SU-DHL-6 (cell line): ENCODE results near the gene CPVL.

Source experiments
- EZH2phosphoT487 ChIP-seq: fragments of 200-600 bp; sonication (generic), shearing (Covaris generic); conservative IDR thresholded peaks from 2 replicates; pipeline ENCODE4 v1.6.1; 2018; ENCODE audit warnings: mild to moderate bottlenecking, antibody characterized with exemption, low read length, moderate library complexity, mixed read lengths
- TF ChIP-seq, protein P1 (sequence below): fragments of 200-600 bp; sonication (generic); IDR thresholded peaks from one replicate; pipeline ENCODE4 v1.5.1; 2017; ENCODE audit warnings: antibody characterized with exemption, mild to moderate bottlenecking, low read length, moderate library complexity; ENCODE audit not compliant: insufficient read depth, poor library complexity, severe bottlenecking

DNA sequence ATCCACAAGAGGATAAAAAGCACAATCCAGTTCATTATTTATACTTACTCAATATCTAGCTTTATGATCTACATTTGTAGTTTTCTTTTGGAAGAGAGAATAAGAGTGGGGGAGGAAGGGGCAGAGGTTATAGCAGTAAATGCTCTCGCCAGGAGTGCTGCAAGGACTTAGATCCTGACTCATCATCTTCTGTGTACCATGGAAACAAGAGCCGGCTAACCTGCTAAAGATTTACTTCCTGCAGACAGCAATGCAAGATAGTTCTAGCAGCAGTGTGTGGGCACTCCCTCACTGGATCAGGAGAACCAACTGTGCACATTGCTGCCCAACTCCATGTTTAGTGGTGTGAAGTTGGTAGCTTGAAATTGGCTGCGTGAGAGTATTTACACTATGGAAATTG lies 140.5 kb downstream of the CPVL start:
- TF ChIP-seq, protein P1, sequence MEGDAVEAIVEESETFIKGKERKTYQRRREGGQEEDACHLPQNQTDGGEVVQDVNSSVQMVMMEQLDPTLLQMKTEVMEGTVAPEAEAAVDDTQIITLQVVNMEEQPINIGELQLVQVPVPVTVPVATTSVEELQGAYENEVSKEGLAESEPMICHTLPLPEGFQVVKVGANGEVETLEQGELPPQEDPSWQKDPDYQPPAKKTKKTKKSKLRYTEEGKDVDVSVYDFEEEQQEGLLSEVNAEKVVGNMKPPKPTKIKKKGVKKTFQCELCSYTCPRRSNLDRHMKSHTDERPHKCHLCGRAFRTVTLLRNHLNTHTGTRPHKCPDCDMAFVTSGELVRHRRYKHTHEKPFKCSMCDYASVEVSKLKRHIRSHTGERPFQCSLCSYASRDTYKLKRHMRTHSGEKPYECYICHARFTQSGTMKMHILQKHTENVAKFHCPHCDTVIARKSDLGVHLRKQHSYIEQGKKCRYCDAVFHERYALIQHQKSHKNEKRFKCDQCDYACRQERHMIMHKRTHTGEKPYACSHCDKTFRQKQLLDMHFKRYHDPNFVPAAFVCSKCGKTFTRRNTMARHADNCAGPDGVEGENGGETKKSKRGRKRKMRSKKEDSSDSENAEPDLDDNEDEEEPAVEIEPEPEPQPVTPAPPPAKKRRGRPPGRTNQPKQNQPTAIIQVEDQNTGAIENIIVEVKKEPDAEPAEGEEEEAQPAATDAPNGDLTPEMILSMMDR: no peak
- no peak for TF ChIP-seq EZH2phosphoT487
